RWPE2 (cell line): ENCODE data around the gene MYOT.

Source experiments
- ATAC-seq: fragments of 200-7000 bp; cut with Tn5 transposase; 3 replicates; pipeline ENCODE4 v1.9.1; 2021; ENCODE audit warnings: low read depth
- DNase-seq: peaks from one replicate; pipeline ENCODE4 v3.0.0-alpha.2; 2020; ENCODE audit warnings: low spot score
- H3K27ac ChIP-seq: fragments of 450-650 bp; 2 replicates; pipeline ENCODE4 v1.5.1; 2017; ENCODE audit warnings: mild to moderate bottlenecking; ENCODE audit not compliant: poor library complexity, severe bottlenecking
- H3K27me3 ChIP-seq: fragments of 250-450 bp; sonication (Bioruptor Pico); 2 replicates; pipeline ENCODE4 v1.5.1; 2021; ENCODE audit warnings: mild to moderate bottlenecking, moderate library complexity; ENCODE audit not compliant: insufficient read depth, poor library complexity, severe bottlenecking
- H3K36me3 ChIP-seq: fragments of 250-450 bp; sonication (Bioruptor Pico); 2 replicates; pipeline ENCODE4 v1.5.1; 2020; ENCODE audit warnings: low read depth, mild to moderate bottlenecking, moderate library complexity
- H3K4me1 ChIP-seq: fragments of 250-450 bp; sonication (Bioruptor Pico); 2 replicates; pipeline ENCODE4 v1.5.1; 2021; ENCODE audit warnings: mild to moderate bottlenecking, moderate library complexity; ENCODE audit not compliant: insufficient read depth, poor library complexity, severe bottlenecking
- H3K4me3 ChIP-seq: fragments of 250-450 bp; sonication (Bioruptor Pico); 2 replicates; pipeline ENCODE4 v1.5.1; 2021; ENCODE audit warnings: mild to moderate bottlenecking, moderate library complexity; ENCODE audit not compliant: severe bottlenecking
- H3K9me3 ChIP-seq: fragments of 250-450 bp; sonication (Bioruptor Pico); 2 replicates; pipeline ENCODE4 v1.5.1; 2021; ENCODE audit warnings: mild to moderate bottlenecking, moderate library complexity; ENCODE audit not compliant: severe bottlenecking
- TF ChIP-seq, protein P1 (sequence below): fragments of 450-650 bp; IDR thresholded peaks from one replicate; pipeline ENCODE4 v1.5.1; 2017; ENCODE audit warnings: mild to moderate bottlenecking, moderate library complexity; ENCODE audit not compliant: poor library complexity, severe bottlenecking

MYOT gene

DNA sequence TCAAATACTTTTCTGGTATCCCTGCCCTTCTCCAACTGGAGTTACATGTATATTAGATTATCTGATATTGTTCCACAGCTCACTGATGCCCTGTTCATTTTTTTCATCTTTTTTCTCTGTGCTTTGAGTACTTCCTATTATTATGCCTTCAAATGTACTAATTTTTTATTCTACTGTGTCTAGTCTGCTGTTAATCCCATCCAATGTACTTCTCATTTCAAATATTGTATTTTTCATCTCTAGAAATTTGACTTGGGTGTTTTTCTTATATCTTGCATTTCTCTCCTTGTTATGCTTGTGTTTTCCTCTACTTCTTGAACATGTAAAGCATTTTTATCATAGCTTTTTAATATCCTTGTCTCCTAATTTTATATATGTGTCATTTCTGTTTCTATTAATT is 41.6 kb upstream of the MYOT start:
- TF ChIP-seq, protein P1, sequence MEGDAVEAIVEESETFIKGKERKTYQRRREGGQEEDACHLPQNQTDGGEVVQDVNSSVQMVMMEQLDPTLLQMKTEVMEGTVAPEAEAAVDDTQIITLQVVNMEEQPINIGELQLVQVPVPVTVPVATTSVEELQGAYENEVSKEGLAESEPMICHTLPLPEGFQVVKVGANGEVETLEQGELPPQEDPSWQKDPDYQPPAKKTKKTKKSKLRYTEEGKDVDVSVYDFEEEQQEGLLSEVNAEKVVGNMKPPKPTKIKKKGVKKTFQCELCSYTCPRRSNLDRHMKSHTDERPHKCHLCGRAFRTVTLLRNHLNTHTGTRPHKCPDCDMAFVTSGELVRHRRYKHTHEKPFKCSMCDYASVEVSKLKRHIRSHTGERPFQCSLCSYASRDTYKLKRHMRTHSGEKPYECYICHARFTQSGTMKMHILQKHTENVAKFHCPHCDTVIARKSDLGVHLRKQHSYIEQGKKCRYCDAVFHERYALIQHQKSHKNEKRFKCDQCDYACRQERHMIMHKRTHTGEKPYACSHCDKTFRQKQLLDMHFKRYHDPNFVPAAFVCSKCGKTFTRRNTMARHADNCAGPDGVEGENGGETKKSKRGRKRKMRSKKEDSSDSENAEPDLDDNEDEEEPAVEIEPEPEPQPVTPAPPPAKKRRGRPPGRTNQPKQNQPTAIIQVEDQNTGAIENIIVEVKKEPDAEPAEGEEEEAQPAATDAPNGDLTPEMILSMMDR, result no peak

DNA sequence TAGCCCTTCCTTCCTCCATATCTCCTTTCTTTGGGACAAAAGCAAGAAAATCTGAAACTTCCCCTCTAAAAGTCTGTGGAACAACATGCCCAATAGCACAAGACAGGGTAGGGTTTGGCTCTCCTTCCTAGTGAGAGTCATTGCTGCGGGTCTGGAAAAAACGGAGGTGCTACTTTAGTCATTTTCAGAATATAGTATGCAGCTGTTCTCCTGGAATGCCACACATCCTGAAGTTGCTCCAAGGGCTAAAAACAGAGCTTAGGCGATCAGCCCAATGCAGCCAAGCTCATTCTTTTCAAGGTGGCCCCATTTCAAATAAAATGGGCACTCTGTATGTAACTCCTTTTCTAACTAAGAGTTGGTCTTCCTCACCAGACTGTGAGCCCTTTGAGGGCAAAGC is 39.5 kb upstream of the MYOT start:
- no peak overlapping the region for H3K4me3 ChIP-seq

More for the DNA sequence above, 41.6 kb upstream of the MYOT start:
- ATAC-seq, result no peak
- Histone ChIP-seq H3K9me3 (no peaks in the 10 kb centered on the region), H3K27ac (no peak overlapping the region), H3K27me3 (no peaks in the 10 kb centered on the region), H3K4me3 (no peak overlapping the region), H3K4me1 (no peaks in the 10 kb centered on the region), H3K36me3 (no peaks in the 10 kb centered on the region)
- no peak for DNase-seq

DNA sequence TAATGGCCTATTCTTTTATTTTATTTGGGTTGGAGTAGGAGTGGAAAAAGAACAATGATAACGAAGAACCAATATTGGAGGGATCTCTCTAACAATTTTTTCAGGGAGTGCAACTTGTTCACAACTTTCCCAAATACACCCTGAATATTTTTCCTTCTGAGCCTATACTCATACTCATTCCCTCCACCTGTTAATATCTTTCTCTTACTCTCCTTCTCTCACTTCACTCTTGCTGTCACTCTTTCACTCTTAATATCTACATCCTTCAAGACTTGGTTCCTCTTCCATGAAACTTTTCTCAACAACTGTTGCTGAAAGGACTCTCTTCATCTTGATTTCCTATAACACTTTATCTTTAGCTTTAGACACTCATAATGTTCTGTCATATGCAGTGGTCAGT is 39.0 kb upstream of the MYOT start:
- DNase-seq (no peak), ATAC-seq (no peak)
- Histone ChIP-seq H3K9me3 (no peaks in the 10 kb centered on the region), H3K4me1 (peaks cover 16% of the 10 kb centered on the region), H3K27ac (no peak overlapping the region), H3K36me3 (no peaks in the 10 kb centered on the region), H3K27me3 (no peaks in the 10 kb centered on the region), H3K4me3 (no peak overlapping the region)
- TF ChIP-seq, protein P1, result no peak

More for the DNA sequence above, 39.5 kb upstream of the MYOT start:
- TF ChIP-seq, protein P1, result no peak
- no peaks in the 10 kb centered on the region for H3K9me3 ChIP-seq
- no peak overlapping the region for H3K27ac ChIP-seq
- H3K4me1 ChIP-seq, result peaks cover 13% of the 10 kb centered on the region
- DNase-seq (no peak), ATAC-seq (no peak)
- H3K36me3 ChIP-seq, result no peaks in the 10 kb centered on the region
- no peaks in the 10 kb centered on the region for H3K27me3 ChIP-seq

DNA sequence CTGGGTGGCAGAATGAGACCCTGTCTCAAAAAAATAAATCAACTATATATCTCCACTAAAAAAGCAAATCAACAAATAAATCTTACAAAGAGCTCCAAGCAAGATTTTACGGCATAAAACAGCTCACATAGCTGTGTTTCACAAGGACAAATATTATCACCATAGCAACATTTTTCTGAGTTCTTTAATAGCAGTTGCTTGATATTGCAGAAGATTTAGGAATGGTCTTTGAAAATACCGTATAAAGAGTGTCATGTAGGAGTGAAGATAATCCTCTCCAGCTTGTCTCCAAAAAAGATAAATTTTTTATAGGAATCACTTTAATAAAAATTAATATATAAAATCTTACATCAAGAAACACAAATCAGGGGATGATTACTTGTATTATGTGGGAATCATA is 36.6 kb upstream of the MYOT start:
- no peaks in the 10 kb centered on the region for H3K9me3 ChIP-seq
- DNase-seq (no peak), ATAC-seq (no peak)
- peaks cover 29% of the 10 kb centered on the region for H3K4me1 ChIP-seq
- H3K27ac ChIP-seq, result no peak overlapping the region
- no peak overlapping the region for H3K4me3 ChIP-seq
- H3K36me3 ChIP-seq, result no peaks in the 10 kb centered on the region
- TF ChIP-seq, protein P1, result no peak
- no peaks in the 10 kb centered on the region for H3K27me3 ChIP-seq

DNA sequence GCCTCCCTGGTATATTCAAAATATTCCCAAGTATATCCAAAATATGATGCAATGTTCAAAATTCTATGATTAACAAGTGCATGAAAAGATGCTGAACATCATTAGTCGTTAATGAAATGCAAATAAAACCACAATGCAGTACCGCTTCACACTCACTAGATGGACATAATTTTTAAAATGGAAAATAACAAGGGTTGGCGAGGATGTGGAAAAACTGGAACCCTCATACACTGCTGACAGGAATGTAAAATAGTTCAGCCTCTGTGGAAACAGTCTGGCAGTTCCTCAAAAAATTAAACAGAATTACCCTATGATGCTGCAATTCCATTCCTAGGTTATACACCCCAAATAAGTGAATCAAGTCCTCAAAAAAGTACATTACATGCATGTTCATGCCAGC is 36.1 kb upstream of the MYOT start:
- DNase-seq (no peak), ATAC-seq (no peak)
- H3K27me3 ChIP-seq, result no peaks in the 10 kb centered on the region
- H3K36me3 ChIP-seq, result no peaks in the 10 kb centered on the region
- TF ChIP-seq, protein P1, result peak; percentile 10
- no peak overlapping the region for H3K4me3 ChIP-seq
- H3K4me1 ChIP-seq, result peaks cover 29% of the 10 kb centered on the region
- H3K9me3 ChIP-seq, result no peaks in the 10 kb centered on the region
- no peak overlapping the region for H3K27ac ChIP-seq
